ENCODE results near the gene RHOT1.

RHOT1 gene

DNA sequence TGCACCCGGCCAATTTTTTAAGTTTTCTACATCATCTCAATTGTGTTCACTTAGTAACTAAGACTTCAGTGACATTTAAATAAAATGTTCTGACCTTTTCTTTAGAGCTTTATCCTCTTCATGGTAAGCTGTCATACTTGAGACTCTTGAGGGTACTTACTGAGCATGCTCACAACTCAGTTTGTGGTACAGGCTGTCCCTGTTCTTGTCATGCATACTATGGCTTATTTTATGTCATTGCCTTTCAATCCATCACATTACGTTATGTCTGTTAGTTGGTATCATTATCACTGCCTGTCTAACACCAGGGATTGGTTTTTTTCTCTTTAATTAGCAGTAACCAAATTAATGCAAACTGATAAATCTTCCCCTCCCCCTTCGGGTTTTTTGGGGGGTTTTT is 81.4 kb downstream of the RHOT1 start:
- DNase-seq (ENCODE audit: low read depth, low spot score), result no peak
- POLR2A ChIA-PET, result no interaction called here
- H3K4me3 ChIP-seq (ENCODE audit: low read depth, low read length), result no peak overlapping the region
- TF ChIP-seq, protein P1, sequence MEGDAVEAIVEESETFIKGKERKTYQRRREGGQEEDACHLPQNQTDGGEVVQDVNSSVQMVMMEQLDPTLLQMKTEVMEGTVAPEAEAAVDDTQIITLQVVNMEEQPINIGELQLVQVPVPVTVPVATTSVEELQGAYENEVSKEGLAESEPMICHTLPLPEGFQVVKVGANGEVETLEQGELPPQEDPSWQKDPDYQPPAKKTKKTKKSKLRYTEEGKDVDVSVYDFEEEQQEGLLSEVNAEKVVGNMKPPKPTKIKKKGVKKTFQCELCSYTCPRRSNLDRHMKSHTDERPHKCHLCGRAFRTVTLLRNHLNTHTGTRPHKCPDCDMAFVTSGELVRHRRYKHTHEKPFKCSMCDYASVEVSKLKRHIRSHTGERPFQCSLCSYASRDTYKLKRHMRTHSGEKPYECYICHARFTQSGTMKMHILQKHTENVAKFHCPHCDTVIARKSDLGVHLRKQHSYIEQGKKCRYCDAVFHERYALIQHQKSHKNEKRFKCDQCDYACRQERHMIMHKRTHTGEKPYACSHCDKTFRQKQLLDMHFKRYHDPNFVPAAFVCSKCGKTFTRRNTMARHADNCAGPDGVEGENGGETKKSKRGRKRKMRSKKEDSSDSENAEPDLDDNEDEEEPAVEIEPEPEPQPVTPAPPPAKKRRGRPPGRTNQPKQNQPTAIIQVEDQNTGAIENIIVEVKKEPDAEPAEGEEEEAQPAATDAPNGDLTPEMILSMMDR (IDR thresholded peaks at IDR 0.05; ENCODE audit: insufficient read depth, low read length, missing control alignments), result no peak
- CTCF ChIA-PET, result no interaction called here

DNA sequence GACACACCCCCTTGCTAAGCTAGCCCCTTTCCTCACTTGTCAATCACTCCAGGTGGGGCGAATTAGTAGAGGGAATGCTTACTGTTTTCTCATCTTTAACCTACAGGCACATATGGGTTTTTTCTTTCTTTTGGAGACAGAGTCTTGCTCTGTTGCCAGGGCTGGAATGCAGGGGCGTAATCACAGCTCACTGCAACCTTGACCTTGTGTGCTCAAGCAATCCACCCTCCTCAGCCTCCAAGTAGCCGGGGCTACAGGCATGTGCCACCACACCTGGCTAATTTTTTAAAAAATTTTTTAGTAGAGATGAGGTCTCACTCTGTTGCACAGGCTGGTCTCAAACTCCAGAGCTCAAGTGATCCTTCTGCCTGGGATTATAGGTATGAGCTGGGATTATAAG is 84.6 kb downstream of the RHOT1 start:
- no peak overlapping the region for H3K4me3 ChIP-seq (ENCODE audit: low read depth, low read length)
- TF ChIP-seq, protein P1 (IDR thresholded peaks at IDR 0.05; ENCODE audit: insufficient read depth, low read length, missing control alignments), result no peak
- POLR2A ChIA-PET, result interaction anchor here (0.6 kb wide), 1 partner anchor 14 kb away, joined by 3 read pairs; no protein-coding TSS in a partner anchor
- DNase-seq (ENCODE audit: low read depth, low spot score), result no peak
- CTCF ChIA-PET, result no interaction called here

DNA sequence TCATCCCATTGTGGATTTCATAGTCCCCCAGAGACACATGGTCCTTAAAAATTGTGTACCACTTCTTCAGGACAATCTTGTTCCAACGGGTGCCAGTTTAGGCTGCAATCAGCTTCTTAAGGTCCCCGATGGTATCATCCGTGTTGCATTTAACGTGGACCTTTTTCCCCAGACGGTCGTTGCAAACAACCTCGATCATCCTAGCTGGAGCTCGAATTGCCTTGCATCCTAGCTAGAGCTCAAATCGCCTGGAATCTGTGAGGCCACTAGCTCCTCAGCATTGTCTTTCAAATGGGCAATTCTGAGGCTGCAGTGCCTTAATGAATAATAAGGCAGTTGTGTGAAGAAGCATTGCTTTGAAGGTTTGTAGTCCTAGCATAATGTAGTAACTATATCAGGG is 85.6 kb downstream of the RHOT1 start:
- CTCF ChIA-PET, result interaction anchor here (1.1 kb wide), 1 partner anchor 25 kb away, joined by 4 read pairs; no protein-coding TSS in a partner anchor
- no peak for DNase-seq (ENCODE audit: low read depth, low spot score)
- POLR2A ChIA-PET, result no interaction called here
- no peak overlapping the region for H3K4me3 ChIP-seq (ENCODE audit: low read depth, low read length)
- TF ChIP-seq, protein P1 (IDR thresholded peaks at IDR 0.05; ENCODE audit: insufficient read depth, low read length, missing control alignments), result no peak

DNA sequence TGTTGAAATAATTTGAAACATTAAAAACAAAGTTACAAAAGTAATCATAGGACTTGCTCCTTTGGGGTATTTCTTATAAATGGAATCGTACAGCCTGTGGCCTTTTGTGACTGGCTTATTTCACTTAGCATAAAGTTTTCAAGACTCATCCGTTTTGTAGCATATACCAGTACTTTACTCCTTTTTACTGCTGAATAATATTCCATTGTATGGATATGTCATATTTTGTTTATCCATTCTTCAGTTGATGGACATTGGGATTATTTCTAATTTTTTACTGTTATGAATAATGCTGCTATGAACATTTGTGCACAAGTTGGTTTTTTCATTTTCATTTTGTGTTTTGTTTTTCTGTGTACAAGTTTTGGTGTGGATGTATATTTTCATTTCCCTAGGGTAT is 93.3 kb downstream of the RHOT1 start:
- ChIA-PET POLR2A (no interaction called here), CTCF (no interaction called here)
- H3K4me3 ChIP-seq (ENCODE audit: low read depth, low read length), result no peak overlapping the region
- TF ChIP-seq, protein P1 (IDR thresholded peaks at IDR 0.05; ENCODE audit: insufficient read depth, low read length, missing control alignments), result no peak
- no peak for DNase-seq (ENCODE audit: low read depth, low spot score)

DNA sequence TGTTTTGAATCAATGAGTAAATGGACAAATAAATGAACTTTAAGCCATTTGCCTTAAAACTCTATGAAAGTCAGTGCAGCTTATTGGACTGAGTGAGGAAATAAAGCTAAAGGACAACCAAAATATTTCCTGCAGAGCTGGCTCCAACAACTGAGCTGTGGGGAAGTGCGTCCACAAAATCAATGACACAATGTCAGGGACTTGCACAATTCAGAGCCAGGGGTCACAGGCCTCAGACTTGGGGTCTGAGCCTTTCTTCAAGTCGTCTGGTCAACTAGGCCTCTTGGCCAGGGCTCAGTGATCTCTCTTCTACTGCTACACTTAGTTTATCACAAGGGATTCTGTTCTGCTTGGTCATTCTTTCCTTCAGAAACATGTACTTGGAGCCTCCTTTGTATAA is 97.2 kb downstream of the RHOT1 start:
- DNase-seq (ENCODE audit: low read depth, low spot score), result no peak
- H3K4me3 ChIP-seq (ENCODE audit: low read depth, low read length), result no peak overlapping the region
- TF ChIP-seq, protein P1 (IDR thresholded peaks at IDR 0.05; ENCODE audit: insufficient read depth, low read length, missing control alignments), result no peak
- POLR2A ChIA-PET, result no interaction called here
- CTCF ChIA-PET, result interaction anchor here (4.7 kb wide), 1 partner anchor 12 kb away, joined by 34 read pairs; no protein-coding TSS in a partner anchor

DNA sequence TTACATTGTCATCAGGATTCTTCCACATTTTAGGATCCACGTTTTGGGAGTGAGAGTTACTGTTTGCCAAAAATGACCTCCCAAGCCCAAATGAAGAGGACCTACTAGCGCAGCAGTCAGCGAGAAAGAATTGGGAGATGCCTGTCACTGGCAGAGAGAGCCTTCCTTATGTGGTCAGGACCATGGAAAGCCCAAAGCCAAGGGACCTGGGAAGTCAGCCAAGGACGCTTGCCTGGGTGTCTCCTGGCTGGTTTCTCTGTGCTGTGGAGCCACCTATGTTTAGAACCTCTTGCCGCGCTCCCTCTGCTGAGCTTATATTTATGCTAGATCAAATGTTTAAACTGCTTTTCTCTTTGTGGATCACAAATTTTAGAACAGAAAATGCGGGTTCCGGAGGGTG is 98.4 kb downstream of the RHOT1 start:
- POLR2A ChIA-PET, result interaction anchor here (0.9 kb wide), 1 partner anchor 14 kb away, joined by 3 read pairs; no protein-coding TSS in a partner anchor
- H3K4me3 ChIP-seq (ENCODE audit: low read depth, low read length), result no peak overlapping the region
- CTCF ChIA-PET, result interaction anchor here (2.0 to 4.7 kb wide), 2 partner anchors 11 to 56 kb away, joined by 4 to 34 read pairs; no protein-coding TSS in a partner anchor
- TF ChIP-seq, protein P1 (IDR thresholded peaks at IDR 0.05; ENCODE audit: insufficient read depth, low read length, missing control alignments), result no peak
- DNase-seq (ENCODE audit: low read depth, low spot score), result no peak

Data from AG04449 (cell line).